Measurements from ENCODE around the gene ACTN4. TPM values are rescaled to one million over a fixed set of nuclear protein-coding genes. Genes with fewer than 3 reads are reported as not detected.
"Not testable (repeated sequence)": the region's sequence is repeated elsewhere in the genome, so short reads cannot be mapped to it uniquely, and the experiment has no call there.

The ACTN4 gene
- total RNA-seq (68.8 TPM), polyA plus RNA-seq (ENCODE audit: insufficient read depth in 1 of 8, insufficient read length in 8 of 8, low replicate concordance in 1 of 8) (100 to 1,000 TPM; 163 to 281 (median 224) TPM)
- long read RNA-seq, donor 1, full-length matches to known transcripts: 9 of 18 reads
- long read RNA-seq, donor 1, partial matches to known transcripts: 9 of 18 reads
- long read RNA-seq, donor 1, other reads (novel, unspliced or antisense): 0 of 18 reads
- long read RNA-seq, donor 2, full-length matches to known transcripts: 1 of 1 reads
- long read RNA-seq, donor 2, partial matches to known transcripts: 0 of 1 reads
- long read RNA-seq, donor 2, other reads (novel, unspliced or antisense): 0 of 1 reads
- long read RNA-seq, donor 3, full-length matches to known transcripts: 22 of 52 reads
- long read RNA-seq, donor 3, partial matches to known transcripts: 30 of 52 reads
- long read RNA-seq, donor 3, other reads (novel, unspliced or antisense): 0 of 52 reads
- long read RNA-seq, donor 4, full-length matches to known transcripts: 7 of 7 reads
- long read RNA-seq, donor 4, partial matches to known transcripts: 0 of 7 reads
- long read RNA-seq, donor 4, other reads (novel, unspliced or antisense): 0 of 7 reads
- long read RNA-seq, donor 5, full-length matches to known transcripts: 22 of 61 reads
- long read RNA-seq, donor 5, partial matches to known transcripts: 39 of 61 reads
- long read RNA-seq, donor 5, other reads (novel, unspliced or antisense): 0 of 61 reads
- long read RNA-seq, donor 6, full-length matches to known transcripts: 9 of 33 reads
- long read RNA-seq, donor 6, partial matches to known transcripts: 24 of 33 reads
- long read RNA-seq, donor 6, other reads (novel, unspliced or antisense): 0 of 33 reads
- long read RNA-seq, donor 7, full-length matches to known transcripts: 14 of 14 reads
- long read RNA-seq, donor 7, partial matches to known transcripts: 0 of 14 reads
- long read RNA-seq, donor 7, other reads (novel, unspliced or antisense): 0 of 14 reads
- long read RNA-seq, donor 8, partial matches to known transcripts: 0 of 2 reads
- long read RNA-seq, donor 8, other reads (novel, unspliced or antisense): 0 of 2 reads
- long read RNA-seq, donor 9, full-length matches to known transcripts: 6 of 13 reads
- long read RNA-seq, donor 9, partial matches to known transcripts: 7 of 13 reads
- long read RNA-seq, donor 9, other reads (novel, unspliced or antisense): 0 of 13 reads
- long read RNA-seq, donor 10, full-length matches to known transcripts: 9 of 58 reads
- long read RNA-seq, donor 10, partial matches to known transcripts: 49 of 58 reads
- long read RNA-seq, donor 10, other reads (novel, unspliced or antisense): 0 of 58 reads
- long read RNA-seq, donor 11, full-length matches to known transcripts: 10 of 93 reads
- long read RNA-seq, donor 11, partial matches to known transcripts: 83 of 93 reads
- long read RNA-seq, donor 11, other reads (novel, unspliced or antisense): 0 of 93 reads

DNA sequence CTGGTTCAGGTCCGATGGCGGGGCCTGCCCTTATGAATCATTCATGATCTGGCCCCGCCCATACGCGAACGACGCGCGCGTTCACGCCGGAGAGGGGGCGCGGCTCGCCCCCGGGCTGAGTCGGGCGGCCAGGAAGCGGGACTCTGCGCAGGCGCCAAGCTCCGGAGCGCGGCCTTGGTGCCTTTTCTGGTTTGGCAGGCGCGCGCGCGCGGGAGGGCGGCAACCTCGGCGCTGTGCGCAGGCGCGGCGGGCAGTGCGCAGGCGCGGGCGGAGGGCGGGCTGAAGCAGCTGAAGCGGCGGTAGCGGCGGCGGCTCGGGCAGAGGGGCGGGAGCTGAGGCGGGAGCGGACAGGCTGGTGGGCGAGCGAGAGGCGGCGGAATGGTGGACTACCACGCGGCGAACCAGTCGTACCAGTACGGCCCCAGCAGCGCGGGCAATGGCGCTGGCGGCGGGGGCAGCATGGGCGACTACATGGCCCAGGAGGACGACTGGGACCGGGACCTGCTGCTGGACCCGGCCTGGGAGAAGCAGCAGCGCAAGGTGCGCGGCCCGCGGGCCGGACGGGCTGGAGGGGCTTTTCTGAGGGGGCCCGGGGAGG, at the start of gene ACTN4:
Gene ACTN4 (plus strand): TSS at position 282 of the 598 bp plus-strand sequence. CDS start 97 bp downstream, at position 379.
- Histone ChIP-seq H3K36me3 (ENCODE audit: control insufficient read depth, insufficient read depth, low read length) (peaks cover 4% of the 10 kb centered on the region), H3K27me3 (ENCODE audit: control insufficient read depth, insufficient read depth, low read length) (no peaks in the 10 kb centered on the region), H3K4me3 (ENCODE audit: low read length) (peak within 1 kb of the TSS; percentile 97), H3K9me3 (replicated peaks; ENCODE audit: control insufficient read depth, low read depth, low read length) (no peaks in the 10 kb centered on the region), H3K27ac (ENCODE audit: low read length) (peak within 1 kb of the TSS; percentile 94), H3K4me1 (ENCODE audit: control insufficient read depth, insufficient read depth, low read length) (peaks cover 35% of the 10 kb centered on the region)
- DNase-seq: peak; percentile 99
- under 1% methylated on average over 70 of the region's 77 CpGs for WGBS (ENCODE audit: insufficient coverage)

- Histone ChIP-seq H3K36me3 (ENCODE audit: control insufficient read depth, insufficient read depth, low read length) (no peaks in the 10 kb centered on the region), H3K27me3 (ENCODE audit: control insufficient read depth, insufficient read depth, low read length) (peaks cover 4% of the 10 kb centered on the region), H3K4me1 (ENCODE audit: control insufficient read depth, insufficient read depth, low read length) (peaks cover 6% of the 10 kb centered on the region), H3K4me3 (ENCODE audit: low read length) (no peak overlapping the region), H3K27ac (ENCODE audit: low read length) (no peak overlapping the region), H3K9me3 (replicated peaks; ENCODE audit: control insufficient read depth, low read depth, low read length) (no peaks in the 10 kb centered on the region)
- 87% methylated on average over 8 of the region's 11 CpGs for WGBS (ENCODE audit: insufficient coverage)
- no peak for DNase-seq
Observed at GRCh38 chr19:38599722-38600121, 47.7 kb upstream of the ACTN4 start.

DNA sequence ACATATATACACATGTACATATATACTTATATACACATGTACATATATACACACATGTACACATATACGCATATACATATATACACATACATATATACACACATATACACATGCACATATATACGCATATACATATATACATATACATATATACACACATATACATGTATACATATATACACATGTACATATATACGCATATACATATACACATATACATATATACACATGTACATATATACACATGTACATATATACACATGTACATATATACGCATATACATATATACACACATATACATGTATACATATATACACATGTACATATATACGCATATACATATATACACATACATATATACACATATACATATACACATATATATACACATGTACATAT, 44.6 kb upstream of the ACTN4 start:
- H3K9me3 ChIP-seq (replicated peaks; ENCODE audit: control insufficient read depth, low read depth, low read length); H3K36me3 ChIP-seq (ENCODE audit: control insufficient read depth, insufficient read depth, low read length); H3K4me3 ChIP-seq (ENCODE audit: low read length); DNase-seq; H3K27me3 ChIP-seq (ENCODE audit: control insufficient read depth, insufficient read depth, low read length); H3K4me1 ChIP-seq (ENCODE audit: control insufficient read depth, insufficient read depth, low read length); H3K27ac ChIP-seq (ENCODE audit: low read length): not testable (repeated sequence)
- no CpG with 5 or more reads among the region's 5 CpGs for WGBS (ENCODE audit: insufficient coverage)

DNA sequence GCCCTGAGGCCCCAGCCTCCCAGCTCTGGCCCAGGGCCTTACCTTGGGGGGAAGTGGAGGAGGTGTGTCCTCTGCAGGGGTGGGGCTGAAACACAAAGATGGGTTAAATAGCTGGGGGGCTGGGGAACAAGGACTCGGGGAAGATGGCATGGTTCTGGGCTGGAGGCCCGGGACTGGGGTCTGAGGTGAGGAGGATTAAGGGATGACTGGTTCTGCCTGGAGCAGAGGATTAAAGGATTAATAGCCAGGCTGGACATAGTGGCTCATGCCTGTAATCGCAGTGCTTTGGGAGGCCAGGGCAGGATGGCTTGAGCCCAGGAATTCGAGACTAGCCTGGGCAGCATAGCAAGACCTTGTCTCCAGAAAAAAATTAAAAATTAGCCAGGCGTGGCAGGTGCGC, 41.3 kb upstream of the ACTN4 start:
- no peaks in the 10 kb centered on the region for H3K9me3 ChIP-seq (replicated peaks; ENCODE audit: control insufficient read depth, low read depth, low read length)
- H3K4me1 ChIP-seq (ENCODE audit: control insufficient read depth, insufficient read depth, low read length): no peaks in the 10 kb centered on the region
- no peak overlapping the region for H3K4me3 ChIP-seq (ENCODE audit: low read length)
- WGBS (ENCODE audit: insufficient coverage): 66% methylated on average over 6 of the region's 6 CpGs
- H3K36me3 ChIP-seq (ENCODE audit: control insufficient read depth, insufficient read depth, low read length): no peaks in the 10 kb centered on the region
- no peak for DNase-seq
- no peak overlapping the region for H3K27ac ChIP-seq (ENCODE audit: low read length)
- peaks cover 2% of the 10 kb centered on the region for H3K27me3 ChIP-seq (ENCODE audit: control insufficient read depth, insufficient read depth, low read length)

GRCh38 chr19:38614289-38614688, 33.2 kb upstream of the ACTN4 start:
- no peaks in the 10 kb centered on the region for H3K36me3 ChIP-seq (ENCODE audit: control insufficient read depth, insufficient read depth, low read length)
- H3K9me3 ChIP-seq (replicated peaks; ENCODE audit: control insufficient read depth, low read depth, low read length): no peaks in the 10 kb centered on the region
- 100% methylated on average over 1 of the region's 3 CpGs for WGBS (ENCODE audit: insufficient coverage)
- peaks cover 12% of the 10 kb centered on the region for H3K4me1 ChIP-seq (ENCODE audit: control insufficient read depth, insufficient read depth, low read length)
- H3K27me3 ChIP-seq (ENCODE audit: control insufficient read depth, insufficient read depth, low read length): peaks cover 2% of the 10 kb centered on the region
- no peak overlapping the region for H3K4me3 ChIP-seq (ENCODE audit: low read length)
- H3K27ac ChIP-seq (ENCODE audit: low read length): no peak overlapping the region
- DNase-seq: no peak

- no peaks in the 10 kb centered on the region for H3K9me3 ChIP-seq (replicated peaks; ENCODE audit: control insufficient read depth, low read depth, low read length)
- H3K4me3 ChIP-seq (ENCODE audit: low read length): no peak overlapping the region
- WGBS (ENCODE audit: insufficient coverage): 66% methylated on average over 7 of the region's 7 CpGs
- H3K36me3 ChIP-seq (ENCODE audit: control insufficient read depth, insufficient read depth, low read length): peaks cover under 1% of the 10 kb centered on the region
- peaks cover 18% of the 10 kb centered on the region for H3K4me1 ChIP-seq (ENCODE audit: control insufficient read depth, insufficient read depth, low read length)
- no peak for DNase-seq
- no peaks in the 10 kb centered on the region for H3K27me3 ChIP-seq (ENCODE audit: control insufficient read depth, insufficient read depth, low read length)
- no peak overlapping the region for H3K27ac ChIP-seq (ENCODE audit: low read length)
Observed at GRCh38 chr19:38615007-38615581, 32.4 kb upstream of the ACTN4 start.

DNA sequence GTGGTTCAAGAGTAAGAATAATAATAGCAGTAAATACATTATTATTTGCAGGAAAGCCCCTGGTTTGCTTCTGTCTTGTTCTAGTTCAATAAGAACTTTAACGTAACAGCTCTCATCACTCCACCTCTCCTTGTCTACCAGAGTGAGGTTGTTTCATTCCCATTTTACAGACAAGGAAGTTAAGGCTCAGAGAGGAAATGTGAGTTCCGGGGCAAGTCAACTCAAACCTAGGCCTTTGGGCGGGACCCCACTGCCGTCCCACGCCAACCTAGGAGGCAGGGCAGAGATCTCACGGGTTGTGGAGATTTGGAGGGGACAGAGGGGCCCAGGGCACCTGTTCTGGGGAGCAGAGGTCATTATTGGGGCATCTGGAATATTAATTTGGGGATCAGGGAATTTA, 31.2 kb upstream of the ACTN4 start:
- Histone ChIP-seq H3K4me3 (ENCODE audit: low read length) (no peak overlapping the region), H3K27me3 (ENCODE audit: control insufficient read depth, insufficient read depth, low read length) (no peaks in the 10 kb centered on the region), H3K36me3 (ENCODE audit: control insufficient read depth, insufficient read depth, low read length) (peaks cover 8% of the 10 kb centered on the region), H3K27ac (ENCODE audit: low read length) (no peak overlapping the region), H3K4me1 (ENCODE audit: control insufficient read depth, insufficient read depth, low read length) (peaks cover 21% of the 10 kb centered on the region), H3K9me3 (replicated peaks; ENCODE audit: control insufficient read depth, low read depth, low read length) (no peaks in the 10 kb centered on the region)
- no peak for DNase-seq
- 77% methylated on average over 5 of the region's 6 CpGs for WGBS (ENCODE audit: insufficient coverage)

DNA sequence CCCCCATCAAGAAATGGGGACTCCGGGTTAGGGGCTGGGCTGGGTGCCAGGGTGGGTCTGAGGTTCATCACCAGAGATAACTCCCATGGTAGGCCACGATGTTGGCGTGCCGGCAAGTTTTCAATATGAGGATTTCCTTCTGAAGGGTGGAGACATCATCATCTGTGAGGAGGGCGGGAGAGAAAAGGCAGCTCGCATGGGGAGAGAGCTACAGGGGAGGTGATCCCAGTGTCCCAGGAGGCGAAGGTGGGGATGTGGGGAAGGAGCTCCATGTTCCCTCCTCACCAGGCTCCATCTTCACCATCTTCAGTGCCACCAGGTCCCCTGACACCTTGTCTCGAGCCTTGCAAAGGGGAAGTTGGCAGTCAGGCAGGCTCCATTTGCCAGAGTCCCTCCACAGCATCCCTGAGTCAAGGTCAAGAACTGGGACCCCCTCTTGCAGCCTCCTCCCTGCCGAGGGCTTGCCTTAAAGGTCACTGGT, 30.1 kb upstream of the ACTN4 start:
- Histone ChIP-seq H3K4me1 (ENCODE audit: control insufficient read depth, insufficient read depth, low read length) (peaks cover 21% of the 10 kb centered on the region), H3K4me3 (ENCODE audit: low read length) (peak overlapping the region; percentile 5), H3K36me3 (ENCODE audit: control insufficient read depth, insufficient read depth, low read length) (peaks cover 19% of the 10 kb centered on the region), H3K27ac (ENCODE audit: low read length) (no peak overlapping the region), H3K9me3 (replicated peaks; ENCODE audit: control insufficient read depth, low read depth, low read length) (no peaks in the 10 kb centered on the region), H3K27me3 (ENCODE audit: control insufficient read depth, insufficient read depth, low read length) (no peaks in the 10 kb centered on the region)
- no peak for DNase-seq
- 77% methylated on average over 6 of the region's 9 CpGs for WGBS (ENCODE audit: insufficient coverage)
